H1 (cell line): ENCODE data around the gene PCDHA11. TPM values are rescaled to one million over a fixed set of nuclear protein-coding genes. Genes with fewer than 3 reads are reported as not detected.

Experiments used
- CTCF ChIA-PET: fragments of 300-600 bp; sonication (Branson Sonifier 250); formaldehyde crosslinking; loops from one replicate; lab custom pipeline; 2021; ENCODE audit not compliant: partially characterized antibody; lab: Charles Lee
- POLR2A ChIA-PET: fragments of 300-600 bp; sonication (Branson Sonifier 250); formaldehyde crosslinking; loops from one replicate; lab custom pipeline; 2021; ENCODE audit warnings: inconsistent platforms; ENCODE audit not compliant: partially characterized antibody; lab: Charles Lee
- DNase-seq, 2 experiments: peaks; one replicate each; pipeline versions ENCODE4 v3.0.0 to v3.0.0-alpha.2; 2010 to 2022; ENCODE audit warnings: low spot score in 2 of 2, low read depth in 1 of 2, mixed read lengths in 1 of 2
- FAIRE-seq: peaks from 2 replicates; lab custom pipeline; 2011; peaks lifted over from hg19 to GRCh38; lab: Jason Lieb, UNC
- H2AFZ ChIP-seq: 2 replicates; pipeline ENCODE4 v1.8.1; 2012; ENCODE audit warnings: low read length, inconsistent platforms
- H2AK5ac ChIP-seq: 2 replicates; pipeline ENCODE4 v1.6.1; 2013; ENCODE audit warnings: low read depth, low read length
- H2BK120ac ChIP-seq: replicated peaks from 2 replicates; pipeline ENCODE3; 2013; ENCODE audit warnings: low read depth, low read length, inconsistent platforms
- H2BK12ac ChIP-seq: 2 replicates; pipeline ENCODE4 v1.6.1; 2013; ENCODE audit warnings: low read depth, low read length
- H2BK15ac ChIP-seq: 2 replicates; pipeline ENCODE4 v1.6.1; 2013; ENCODE audit warnings: low read length
- H2BK20ac ChIP-seq: 2 replicates; pipeline ENCODE4 v1.6.1; 2013; ENCODE audit warnings: low read length
- H2BK5ac ChIP-seq: 2 replicates; pipeline ENCODE4 v1.6.1; 2013; ENCODE audit warnings: low read depth, low read length
- H3K14ac ChIP-seq: 2 replicates; pipeline ENCODE4 v1.6.1; 2013; ENCODE audit warnings: inconsistent platforms; ENCODE audit not compliant: insufficient read length
- H3K18ac ChIP-seq: 2 replicates; pipeline ENCODE4 v1.6.1; 2013; ENCODE audit warnings: low read length; ENCODE audit errors: extremely low read depth
- H3K23ac ChIP-seq: 2 replicates; pipeline ENCODE4 v1.6.1; 2013; ENCODE audit warnings: inconsistent platforms; ENCODE audit not compliant: insufficient read length
- H3K23me2 ChIP-seq: 2 replicates; pipeline ENCODE4 v1.6.1; 2013; ENCODE audit warnings: low read depth, low read length
- H3K27ac ChIP-seq: 2 replicates; pipeline ENCODE4 v1.6.1; 2011; ENCODE audit warnings: low read depth, low read length, inconsistent platforms
- H3K27me3 ChIP-seq, 4 experiments: replicated peaks in 1 of 4; 1 replicate in 1 of 4; 2 replicates in 3 of 4; pipeline versions ENCODE4 v1.6.1 to v1.8.1; 2011 to 2013; ENCODE audit warnings: low read length in 3 of 4, mild to moderate bottlenecking in 3 of 4, inconsistent platforms in 2 of 4, mixed read lengths in 2 of 4, moderate library complexity in 1 of 4; ENCODE audit not compliant: control insufficient read depth in 3 of 4, insufficient read depth in 3 of 4; ENCODE audit errors: extremely low read depth in 1 of 4
- H3K36me3 ChIP-seq, 4 experiments: 2 replicates each; pipeline versions ENCODE4 v1.6.1 to v1.8.1; 2011 to 2013; ENCODE audit warnings: mild to moderate bottlenecking in 4 of 4, low read length in 3 of 4, moderate library complexity in 2 of 4, control low read depth in 1 of 4, inconsistent platforms in 1 of 4; ENCODE audit not compliant: insufficient read depth in 4 of 4, control insufficient read depth in 2 of 4
- H3K4ac ChIP-seq: replicated peaks from 2 replicates; pipeline ENCODE3; 2013; ENCODE audit warnings: low read length, low read depth, mixed read lengths, inconsistent platforms; ENCODE audit not compliant: insufficient read length
- H3K4me1 ChIP-seq, 4 experiments: replicated peaks in 1 of 4; 1 replicate in 1 of 4; 2 replicates in 3 of 4; pipeline versions ENCODE4 v1.6.1 to v1.8.1; 2011 to 2013; ENCODE audit warnings: low read length in 3 of 4, inconsistent platforms in 2 of 4, mixed read lengths in 1 of 4; ENCODE audit not compliant: insufficient read depth in 4 of 4, control insufficient read depth in 3 of 4
- H3K4me2 ChIP-seq, 2 experiments: 2 replicates each; pipeline versions ENCODE4 v1.6.1 to v1.8.1; 2011 to 2013; ENCODE audit warnings: low read depth in 2 of 2, low read length in 2 of 2, control low read depth in 1 of 2, inconsistent platforms in 1 of 2, mild to moderate bottlenecking in 1 of 2; ENCODE audit not compliant: insufficient read depth in 1 of 2
- H3K4me3 ChIP-seq, 4 experiments: fragments of 200-600, 300-600 bp in 1 of 4; sonication (generic), shearing (Covaris generic), sonication (Bioruptor Twin) in 1 of 4; 2 replicates each; pipeline versions ENCODE4 v1.5.1 to v1.8.1; 2011 to 2016; ENCODE audit warnings: low read length in 4 of 4, low read depth in 3 of 4, control low read depth in 2 of 4, inconsistent platforms in 2 of 4, mild to moderate bottlenecking in 2 of 4, mixed read lengths in 1 of 4, moderate library complexity in 1 of 4; ENCODE audit not compliant: insufficient read depth in 2 of 4; ENCODE audit errors: extremely low read depth in 1 of 4
- H3K56ac ChIP-seq: replicated peaks from 2 replicates; pipeline ENCODE3; 2013; ENCODE audit warnings: low read depth, mild to moderate bottlenecking, mixed read lengths, low read length, inconsistent platforms; ENCODE audit not compliant: insufficient read length
- H3K79me1 ChIP-seq: 2 replicates; pipeline ENCODE4 v1.6.1; 2013; ENCODE audit warnings: low read depth, low read length, control low read depth
- H3K79me2 ChIP-seq, 2 experiments: 2 replicates each; pipeline versions ENCODE4 v1.6.1 to v1.8.1; 2012 to 2013; ENCODE audit warnings: low read length in 2 of 2, mild to moderate bottlenecking in 2 of 2, inconsistent platforms in 1 of 2; ENCODE audit not compliant: insufficient read depth in 2 of 2, control insufficient read depth in 1 of 2
- H3K9ac ChIP-seq, 4 experiments: replicated peaks in 1 of 4; 1 replicate in 1 of 4; 2 replicates in 3 of 4; pipeline versions ENCODE4 v1.6.1 to v1.8.1; 2011 to 2013; ENCODE audit warnings: low read depth in 3 of 4, low read length in 3 of 4, control low read depth in 2 of 4, mild to moderate bottlenecking in 2 of 4, moderate library complexity in 2 of 4, inconsistent platforms in 1 of 4; ENCODE audit errors: extremely low read depth in 1 of 4
- H3K9me3 ChIP-seq, 2 experiments: 2 replicates each; pipeline versions ENCODE4 v1.6.1 to v1.8.1; 2012 to 2013; ENCODE audit warnings: mild to moderate bottlenecking in 2 of 2, moderate library complexity in 2 of 2, control low read depth in 1 of 2, inconsistent platforms in 1 of 2, low read depth in 1 of 2, low read length in 1 of 2, mixed read lengths in 1 of 2; ENCODE audit not compliant: insufficient read depth in 2 of 2
- H4K20me1 ChIP-seq, 2 experiments: replicated peaks in 1 of 2; 2 replicates each; pipeline versions ENCODE3 to v1.8.1; 2011 to 2013; ENCODE audit warnings: inconsistent platforms in 2 of 2, low read length in 2 of 2, mild to moderate bottlenecking in 1 of 2; ENCODE audit not compliant: insufficient read depth in 2 of 2, control insufficient read depth in 1 of 2
- H4K5ac ChIP-seq: 2 replicates; pipeline ENCODE4 v1.6.1; 2013; ENCODE audit warnings: low read length, low read depth, mixed read lengths, inconsistent platforms; ENCODE audit not compliant: insufficient read length
- H4K8ac ChIP-seq: 2 replicates; pipeline ENCODE4 v1.8.0; 2013; ENCODE audit warnings: mild to moderate bottlenecking, moderate library complexity, low read length, inconsistent platforms; ENCODE audit not compliant: insufficient read depth; ENCODE audit errors: extremely low read depth
- H4K91ac ChIP-seq: replicated peaks from 2 replicates; pipeline ENCODE3; 2013; ENCODE audit warnings: low read length, mixed read lengths, inconsistent platforms; ENCODE audit not compliant: insufficient read length
- E2F6 ChIP-seq: IDR thresholded peaks from 2 replicates; pipeline ENCODE4 v1.6.1; 2012; ENCODE audit warnings: inconsistent platforms
- EGR1 ChIP-seq: IDR thresholded peaks from 2 replicates; pipeline ENCODE4 v1.6.1; 2011; ENCODE audit warnings: low read depth, low read length, borderline replicate concordance
- WGBS, 2 experiments: shearing (Covaris generic) in 1 of 2; methylation state at CpG; one replicate each; pipeline versions ENCODE4 v1.1.6 to v1.1.7; 2013 to 2015; ENCODE audit warnings: low lambda C conversion rate in 2 of 2, mixed read lengths in 2 of 2, inconsistent platforms in 1 of 2, low coverage in 1 of 2, missing lambda C conversion rate in 1 of 2; ENCODE audit not compliant: insufficient replicate concordance in 2 of 2, insufficient coverage in 1 of 2, insufficient read length in 1 of 2; ENCODE audit errors: extremely low coverage in 1 of 2, missing lambda C conversion rate in 1 of 2; 5-methylcytosine and 5-hydroxymethylcytosine counted together
- polyA plus RNA-seq, 7 experiments: library from polyadenylated mRNA; depleted of rRNA in 3 of 7; stranded (reverse) in 5 of 7; unstranded in 2 of 7; fragments of >200 nt in 5 of 7; fragments of 200-250 nt in 2 of 7; gene quantifications; 1 replicate in 5 of 7; 2 replicates in 1 of 7; 4 replicates in 1 of 7; pipeline versions ENCODE4 v1.2.1 to v1.2.3, GENCODE V29; 2011 to 2013; ENCODE audit warnings: missing spikeins in 2 of 7, mixed read lengths in 2 of 7
- total RNA-seq: library from RNA; stranded (reverse); fragmentation: NEBNext Ultra II Directional; extraction: Animal tissue kit (Norgen Biotek cat#: 25700); gene quantifications from 2 replicates; pipeline ENCODE4 v1.2.1, GENCODE V29; 2021

PCDHA11 gene
- total and polyA plus RNA-seq, 2 of the 8 experiments (the other 6 are each of a cell fraction or from before 2014, with no cell fraction given), result 4.7 to 6.6 TPM

- no peak overlapping the region for H2BK120ac ChIP-seq
- no peak overlapping the region for H3K27ac ChIP-seq
- no peaks in the 10 kb centered on the region for H3K23me2 ChIP-seq
- no peak overlapping the region for H2BK20ac ChIP-seq
- H2BK15ac ChIP-seq, result no peak overlapping the region
- POLR2A ChIA-PET, result interaction anchor here (1.6 to 2.1 kb wide), 2 partner anchors 13 to 18 kb away, joined by 4 to 7 read pairs; no protein-coding TSS in a partner anchor
- no peak overlapping the region for H3K4me3 ChIP-seq
- no peaks in the 10 kb centered on the region for H3K27me3 ChIP-seq
- no peak overlapping the region for H3K18ac ChIP-seq
- H3K56ac ChIP-seq, result no peak overlapping the region
- no peak overlapping the region for H2AFZ ChIP-seq
- FAIRE-seq (no peak), DNase-seq (no peak)
- WGBS, 2 experiments, result 93% methylated on average over 14 of the region's 94 CpGs; no CpG with 5 or more reads in 1 of the 2 experiments
- no peaks in the 10 kb centered on the region for H3K79me1 ChIP-seq
- peaks cover 0 to 10% (median 2%) of the 10 kb centered on the region in 4 experiments; a peak in 3 of 8 replicates for H3K36me3 ChIP-seq
- no peak overlapping the region; a peak in 1 of 4 replicates for H3K4me2 ChIP-seq
- no peaks in the 10 kb centered on the region for H4K20me1 ChIP-seq
- no peak overlapping the region for H4K8ac ChIP-seq
- no peak overlapping the region for H2BK5ac ChIP-seq
- H3K4me1 ChIP-seq, result no peaks in the 10 kb centered on the region
- H3K14ac ChIP-seq, result no peak overlapping the region
- H3K79me2 ChIP-seq, result no peaks in the 10 kb centered on the region
- H3K4ac ChIP-seq, result no peak overlapping the region
- H3K9ac ChIP-seq, result no peak overlapping the region
- H4K5ac ChIP-seq, result no peak overlapping the region
- TF ChIP-seq E2F6, result no peak
- TF ChIP-seq EGR1, result no peak
- TF ChIP-seq, all 59 proteins: peak for 0
- Histone ChIP-seq H2AK5ac (no peak overlapping the region), H2BK12ac (no peak overlapping the region), H4K91ac (no peak overlapping the region), H3K9me3 (peaks cover 6 to 17% of the 10 kb centered on the region in 2 experiments; a peak in 2 of 4 replicates), H3K23ac (no peak overlapping the region)
- CTCF ChIA-PET, result interaction anchor here (0.9 to 3.4 kb wide), 13 partner anchors 11 to 333 kb away, joined by 3 to 23 read pairs (median 4); partner anchors contain the start of genes PCDHA11, PCDHA12, PCDHA4 and PCDHA6
Measured at GRCh38 chr5:140857177-140857986, 11.4 kb upstream of the PCDHA11 start.
